HEK293 (cell line): Measurements from ENCODE around the gene FBL.

ENCODE experiments used
- GLI2 ChIP-seq: fragments of 450-650 bp; formaldehyde crosslinking; IDR thresholded peaks from 2 replicates; pipeline ENCODE4; 2017; ENCODE audit warnings: missing biosample characterization, missing genetic modification characterization, low read depth, borderline replicate concordance
- MEIS1 ChIP-seq: sonication (generic); formaldehyde crosslinking; IDR thresholded peaks from 2 replicates; pipeline ENCODE4 v1.8.1; 2022; ENCODE audit warnings: missing genetic modification reagents, mild to moderate bottlenecking, borderline replicate concordance
- MZF1 ChIP-seq: fragments of 450-650 bp; formaldehyde crosslinking; IDR thresholded peaks from 2 replicates; pipeline ENCODE4 v1.5.1; 2017; ENCODE audit warnings: missing biosample characterization, missing genetic modification characterization, borderline replicate concordance
- RBAK ChIP-seq: fragments of 450-650 bp; formaldehyde crosslinking; IDR thresholded peaks from 2 replicates; pipeline ENCODE4 v1.5.1; 2016; ENCODE audit warnings: missing biosample characterization, missing genetic modification characterization
- REPIN1 ChIP-seq: fragments of 450-650 bp; formaldehyde crosslinking; IDR thresholded peaks from 2 replicates; pipeline ENCODE4 v1.5.1; 2017; ENCODE audit warnings: missing biosample characterization, missing genetic modification characterization, low read depth
- SCRT1 ChIP-seq: fragments of 450-650 bp; formaldehyde crosslinking; IDR thresholded peaks from 2 replicates; pipeline ENCODE4 v1.5.1; 2016; ENCODE audit warnings: missing biosample characterization, missing genetic modification characterization, borderline replicate concordance
- ZBTB6 ChIP-seq: fragments of 450-650 bp; formaldehyde crosslinking; IDR thresholded peaks from 2 replicates; pipeline ENCODE4 v1.5.1; 2017; ENCODE audit warnings: missing biosample characterization, missing genetic modification characterization
- ZFP69B ChIP-seq: fragments of 450-650 bp; formaldehyde crosslinking; IDR thresholded peaks from 2 replicates; pipeline ENCODE4 v1.5.1; 2016; ENCODE audit warnings: missing biosample characterization, missing genetic modification characterization
- ZNF112 ChIP-seq: fragments of 450-650 bp; formaldehyde crosslinking; IDR thresholded peaks from 2 replicates; pipeline ENCODE4 v1.5.0; 2017; ENCODE audit warnings: missing biosample characterization, missing genetic modification characterization
- ZNF155 ChIP-seq: fragments of 450-650 bp; formaldehyde crosslinking; IDR thresholded peaks from 2 replicates; pipeline ENCODE4 v1.5.1; 2016; ENCODE audit warnings: missing biosample characterization, missing genetic modification characterization
- ZNF18 ChIP-seq: fragments of 450-650 bp; formaldehyde crosslinking; IDR thresholded peaks from 2 replicates; pipeline ENCODE4 v1.5.1; 2016; ENCODE audit warnings: missing biosample characterization, missing genetic modification characterization
- ZNF214 ChIP-seq: fragments of 450-650 bp; formaldehyde crosslinking; IDR thresholded peaks from 2 replicates; pipeline ENCODE4 v1.5.1; 2017; ENCODE audit warnings: missing biosample characterization, mild to moderate bottlenecking, missing genetic modification characterization, borderline replicate concordance
- ZNF324 ChIP-seq: fragments of 450-650 bp; formaldehyde crosslinking; IDR thresholded peaks from 2 replicates; pipeline ENCODE4 v1.5.1; 2016; ENCODE audit warnings: missing biosample characterization, missing genetic modification characterization
- ZNF335 ChIP-seq: fragments of 450-650 bp; formaldehyde crosslinking; conservative IDR thresholded peaks from 2 replicates; pipeline ENCODE4 v1.5.1; 2016; ENCODE audit warnings: missing biosample characterization, missing genetic modification characterization
- ZNF341 ChIP-seq: fragments of 450-650 bp; formaldehyde crosslinking; IDR thresholded peaks from 2 replicates; pipeline ENCODE4; 2016; ENCODE audit warnings: low read depth, missing biosample characterization, missing genetic modification characterization
- ZNF362 ChIP-seq: fragments of 450-650 bp; formaldehyde crosslinking; IDR thresholded peaks from 2 replicates; pipeline ENCODE4 v1.5.1; 2016; ENCODE audit warnings: missing biosample characterization, missing genetic modification characterization
- ZNF488 ChIP-seq: fragments of 450-650 bp; formaldehyde crosslinking; IDR thresholded peaks from 2 replicates; pipeline ENCODE4 v1.5.1; 2016; ENCODE audit warnings: missing biosample characterization, missing genetic modification characterization
- ZNF544 ChIP-seq: fragments of 450-650 bp; formaldehyde crosslinking; IDR thresholded peaks from 2 replicates; pipeline ENCODE4 v1.5.0; 2017; ENCODE audit warnings: missing biosample characterization, missing genetic modification characterization
- ZNF585B ChIP-seq: fragments of 450-650 bp; formaldehyde crosslinking; IDR thresholded peaks from 2 replicates; pipeline ENCODE4 v1.5.1; 2016; ENCODE audit warnings: missing biosample characterization, missing genetic modification characterization
- ZNF629 ChIP-seq: fragments of 450-650 bp; formaldehyde crosslinking; IDR thresholded peaks from 2 replicates; pipeline ENCODE4 v1.5.1; 2017; ENCODE audit warnings: missing biosample characterization, missing genetic modification characterization
- TF ChIP-seq, protein P1 (sequence below): fragments of 450-650 bp; formaldehyde crosslinking; conservative IDR thresholded peaks from 2 replicates; pipeline ENCODE4 v1.5.1; 2016; ENCODE audit warnings: low read depth, missing biosample characterization, missing genetic modification characterization
- TF ChIP-seq, protein P2 (sequence below): fragments of 450-650 bp; formaldehyde crosslinking; IDR thresholded peaks from 2 replicates; pipeline ENCODE4 v1.5.1; 2016; ENCODE audit warnings: missing biosample characterization, missing genetic modification characterization
- TF ChIP-seq, protein P3 (sequence below): fragments of 450-650 bp; formaldehyde crosslinking; IDR thresholded peaks from 2 replicates; pipeline ENCODE4 v1.5.1; 2016; ENCODE audit warnings: missing biosample characterization, missing genetic modification characterization

Gene FBL

GRCh38 chr19:39833464-39834286, 12.5 kb downstream of the FBL start, which contains the start of gene DYRK1B (continued):
- TF ChIP-seq, protein P1, sequence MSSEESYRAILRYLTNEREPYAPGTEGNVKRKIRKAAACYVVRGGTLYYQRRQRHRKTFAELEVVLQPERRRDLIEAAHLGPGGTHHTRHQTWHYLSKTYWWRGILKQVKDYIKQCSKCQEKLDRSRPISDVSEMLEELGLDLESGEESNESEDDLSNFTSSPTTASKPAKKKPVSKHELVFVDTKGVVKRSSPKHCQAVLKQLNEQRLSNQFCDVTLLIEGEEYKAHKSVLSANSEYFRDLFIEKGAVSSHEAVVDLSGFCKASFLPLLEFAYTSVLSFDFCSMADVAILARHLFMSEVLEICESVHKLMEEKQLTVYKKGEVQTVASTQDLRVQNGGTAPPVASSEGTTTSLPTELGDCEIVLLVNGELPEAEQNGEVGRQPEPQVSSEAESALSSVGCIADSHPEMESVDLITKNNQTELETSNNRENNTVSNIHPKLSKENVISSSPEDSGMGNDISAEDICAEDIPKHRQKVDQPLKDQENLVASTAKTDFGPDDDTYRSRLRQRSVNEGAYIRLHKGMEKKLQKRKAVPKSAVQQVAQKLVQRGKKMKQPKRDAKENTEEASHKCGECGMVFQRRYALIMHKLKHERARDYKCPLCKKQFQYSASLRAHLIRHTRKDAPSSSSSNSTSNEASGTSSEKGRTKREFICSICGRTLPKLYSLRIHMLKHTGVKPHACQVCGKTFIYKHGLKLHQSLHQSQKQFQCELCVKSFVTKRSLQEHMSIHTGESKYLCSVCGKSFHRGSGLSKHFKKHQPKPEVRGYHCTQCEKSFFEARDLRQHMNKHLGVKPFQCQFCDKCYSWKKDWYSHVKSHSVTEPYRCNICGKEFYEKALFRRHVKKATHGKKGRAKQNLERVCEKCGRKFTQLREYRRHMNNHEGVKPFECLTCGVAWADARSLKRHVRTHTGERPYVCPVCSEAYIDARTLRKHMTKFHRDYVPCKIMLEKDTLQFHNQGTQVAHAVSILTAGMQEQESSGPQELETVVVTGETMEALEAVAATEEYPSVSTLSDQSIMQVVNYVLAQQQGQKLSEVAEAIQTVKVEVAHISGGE (tag by site-specific recombination): peak; percentile 89
- no peak for TF ChIP-seq ZNF18 (tag by site-specific recombination)
- peak; percentile 90 for TF ChIP-seq REPIN1
- TF ChIP-seq ZNF544: no peak
- no peak for TF ChIP-seq GLI2 (tag by site-specific recombination)
- TF ChIP-seq ZNF341 (tag by site-specific recombination): peak; percentile 90
- TF ChIP-seq MEIS1 (CRISPR knock-in tag): no peak
- TF ChIP-seq MZF1 (tag by site-specific recombination): no peak
- TF ChIP-seq ZNF324: peak; percentile 90
- no peak for TF ChIP-seq ZNF585B (tag by site-specific recombination)
- 0 out of 2 replicates have a peak, but pooled peaks have one; percentile 52 for TF ChIP-seq ZNF488 (tag by site-specific recombination)
- peak; percentile 99 for TF ChIP-seq ZFP69B (tag by site-specific recombination)
- peak; percentile 98 for TF ChIP-seq ZNF335 (tag by site-specific recombination)
- no peak for TF ChIP-seq ZNF362
- TF ChIP-seq, protein P2, sequence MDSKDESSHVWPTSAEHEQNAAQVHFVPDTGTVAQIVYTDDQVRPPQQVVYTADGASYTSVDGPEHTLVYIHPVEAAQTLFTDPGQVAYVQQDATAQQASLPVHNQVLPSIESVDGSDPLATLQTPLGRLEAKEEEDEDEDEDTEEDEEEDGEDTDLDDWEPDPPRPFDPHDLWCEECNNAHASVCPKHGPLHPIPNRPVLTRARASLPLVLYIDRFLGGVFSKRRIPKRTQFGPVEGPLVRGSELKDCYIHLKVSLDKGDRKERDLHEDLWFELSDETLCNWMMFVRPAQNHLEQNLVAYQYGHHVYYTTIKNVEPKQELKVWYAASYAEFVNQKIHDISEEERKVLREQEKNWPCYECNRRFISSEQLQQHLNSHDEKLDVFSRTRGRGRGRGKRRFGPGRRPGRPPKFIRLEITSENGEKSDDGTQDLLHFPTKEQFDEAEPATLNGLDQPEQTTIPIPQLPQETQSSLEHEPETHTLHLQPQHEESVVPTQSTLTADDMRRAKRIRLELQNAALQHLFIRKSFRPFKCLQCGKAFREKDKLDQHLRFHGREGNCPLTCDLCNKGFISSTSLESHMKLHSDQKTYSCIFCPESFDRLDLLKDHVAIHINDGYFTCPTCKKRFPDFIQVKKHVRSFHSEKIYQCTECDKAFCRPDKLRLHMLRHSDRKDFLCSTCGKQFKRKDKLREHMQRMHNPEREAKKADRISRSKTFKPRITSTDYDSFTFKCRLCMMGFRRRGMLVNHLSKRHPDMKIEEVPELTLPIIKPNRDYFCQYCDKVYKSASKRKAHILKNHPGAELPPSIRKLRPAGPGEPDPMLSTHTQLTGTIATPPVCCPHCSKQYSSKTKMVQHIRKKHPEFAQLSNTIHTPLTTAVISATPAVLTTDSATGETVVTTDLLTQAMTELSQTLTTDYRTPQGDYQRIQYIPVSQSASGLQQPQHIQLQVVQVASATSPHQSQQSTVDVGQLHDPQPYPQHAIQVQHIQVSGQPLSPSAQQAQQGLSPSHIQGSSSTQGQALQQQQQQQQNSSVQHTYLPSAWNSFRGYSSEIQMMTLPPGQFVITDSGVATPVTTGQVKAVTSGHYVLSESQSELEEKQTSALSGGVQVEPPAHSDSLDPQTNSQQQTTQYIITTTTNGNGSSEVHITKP (tag by site-specific recombination): peak; percentile 70
- TF ChIP-seq ZBTB6 (tag by site-specific recombination): peak; percentile 35; the same call in 1 of the 2 replicates
- TF ChIP-seq RBAK (tag by site-specific recombination): 0 out of 2 replicates have a peak, but pooled peaks have one; percentile 2
- TF ChIP-seq ZNF629 (tag by site-specific recombination): peak; percentile 75
- no peak for TF ChIP-seq ZNF155 (tag by site-specific recombination)
- TF ChIP-seq ZNF214 (tag by site-specific recombination): no peak
- no peak for TF ChIP-seq ZNF112
- TF ChIP-seq, protein P3, sequence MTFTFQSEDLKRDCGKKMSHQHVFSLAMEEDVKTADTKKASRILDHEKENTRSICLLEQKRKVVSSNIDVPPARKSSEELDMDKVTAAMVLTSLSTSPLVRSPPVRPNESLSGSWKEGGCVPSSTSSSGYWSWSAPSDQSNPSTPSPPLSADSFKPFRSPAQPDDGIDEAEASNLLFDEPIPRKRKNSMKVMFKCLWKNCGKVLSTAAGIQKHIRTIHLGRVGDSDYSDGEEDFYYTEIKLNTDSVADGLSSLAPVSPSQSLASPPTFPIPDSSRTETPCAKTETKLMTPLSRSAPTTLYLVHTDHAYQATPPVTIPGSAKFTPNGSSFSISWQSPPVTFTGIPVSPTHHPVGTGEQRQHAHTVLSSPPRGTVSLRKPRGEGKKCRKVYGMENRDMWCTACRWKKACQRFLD (tag by site-specific recombination): no peak; the same call in 1 of the 2 replicates
- 0 out of 2 replicates have a peak, but pooled peaks have one; percentile 19 for TF ChIP-seq SCRT1 (tag by site-specific recombination)
